ENCODE results near the gene RSRP1.
"Not testable (repeated sequence)": the region's sequence is repeated elsewhere in the genome, so short reads cannot be mapped to it uniquely, and the experiment has no call there.

DNA sequence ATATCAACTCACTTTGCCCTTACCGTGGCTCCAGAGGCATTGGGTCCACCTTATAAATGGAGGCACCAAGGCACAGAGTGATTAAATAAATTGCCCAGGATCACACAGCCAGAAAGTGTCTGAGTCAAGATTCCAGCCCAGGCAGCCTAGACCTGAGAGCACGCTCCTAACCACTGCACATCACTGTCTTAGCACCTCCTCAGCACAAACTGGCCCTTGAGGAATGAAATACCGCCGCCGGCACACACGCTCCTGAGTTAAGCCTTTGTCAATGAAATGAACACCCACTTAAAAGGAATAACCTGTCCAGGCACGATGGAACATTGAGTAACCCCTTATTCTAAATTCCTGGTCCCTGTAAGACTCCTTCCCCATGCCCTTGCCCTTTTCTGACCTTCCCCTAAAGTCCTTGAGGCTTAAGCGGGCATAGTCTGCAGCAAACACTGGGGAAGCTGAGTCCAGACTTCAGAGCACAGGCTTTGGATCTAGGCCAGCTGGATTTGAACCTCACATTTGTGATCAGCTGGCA, 41.4 kb upstream of the RSRP1 start:
- TF ChIP-seq, protein P1, sequence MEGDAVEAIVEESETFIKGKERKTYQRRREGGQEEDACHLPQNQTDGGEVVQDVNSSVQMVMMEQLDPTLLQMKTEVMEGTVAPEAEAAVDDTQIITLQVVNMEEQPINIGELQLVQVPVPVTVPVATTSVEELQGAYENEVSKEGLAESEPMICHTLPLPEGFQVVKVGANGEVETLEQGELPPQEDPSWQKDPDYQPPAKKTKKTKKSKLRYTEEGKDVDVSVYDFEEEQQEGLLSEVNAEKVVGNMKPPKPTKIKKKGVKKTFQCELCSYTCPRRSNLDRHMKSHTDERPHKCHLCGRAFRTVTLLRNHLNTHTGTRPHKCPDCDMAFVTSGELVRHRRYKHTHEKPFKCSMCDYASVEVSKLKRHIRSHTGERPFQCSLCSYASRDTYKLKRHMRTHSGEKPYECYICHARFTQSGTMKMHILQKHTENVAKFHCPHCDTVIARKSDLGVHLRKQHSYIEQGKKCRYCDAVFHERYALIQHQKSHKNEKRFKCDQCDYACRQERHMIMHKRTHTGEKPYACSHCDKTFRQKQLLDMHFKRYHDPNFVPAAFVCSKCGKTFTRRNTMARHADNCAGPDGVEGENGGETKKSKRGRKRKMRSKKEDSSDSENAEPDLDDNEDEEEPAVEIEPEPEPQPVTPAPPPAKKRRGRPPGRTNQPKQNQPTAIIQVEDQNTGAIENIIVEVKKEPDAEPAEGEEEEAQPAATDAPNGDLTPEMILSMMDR (IDR thresholded peaks at IDR 0.05) = not testable (repeated sequence)
- TF ChIP-seq POLR2A (IDR thresholded peaks at IDR 0.05) = not testable (repeated sequence)

Data from adrenal gland (tissue), 5 donors.